Measurements from ENCODE around the gene FBXO48. TPM values are rescaled to one million over a fixed set of nuclear protein-coding genes. Genes with fewer than 3 reads are reported as not detected.

Gene FBXO48
- total and polyA plus RNA-seq, 10 of the 15 experiments (the other 5 are each of a cell fraction or from before 2014, with no cell fraction given), result 0.56 to 2.3 (median 1.2) TPM

DNA sequence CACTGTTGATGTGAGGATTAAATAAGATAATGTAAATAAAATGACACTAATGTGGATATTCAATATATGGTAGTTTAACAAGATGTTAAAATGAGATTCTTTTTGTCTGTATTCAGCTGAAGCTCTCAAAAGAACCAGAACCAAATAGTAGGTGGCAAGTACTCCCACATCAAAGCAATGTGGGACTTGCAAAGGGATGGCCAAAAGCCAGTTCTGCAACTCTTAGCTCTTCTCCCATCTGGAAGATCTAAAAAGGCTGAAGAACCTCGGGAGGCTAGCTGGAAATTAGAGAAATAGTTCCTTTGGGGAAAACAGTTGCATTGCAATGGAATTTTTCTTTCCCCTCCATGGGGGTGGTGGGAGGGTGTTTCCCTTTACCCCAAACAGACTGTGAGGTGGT lies 48.7 kb downstream of the FBXO48 start:
- no peak overlapping the region for H3K9ac ChIP-seq (ENCODE audit: control insufficient read depth, insufficient read depth, low read length)
- ChIA-PET RAD21 (ENCODE audit: unreplicated experiment) (interaction anchor here (0.8 to 9.8 kb wide), 8 partner anchors 9 to 47 kb away, joined by 3 to 147 read pairs (median 4); no protein-coding TSS in a partner anchor), POLR2A (interaction anchor here (0.8 to 10.7 kb wide), 3 partner anchors 8 to 28 kb away, joined by 3 to 70 read pairs (median 4); no protein-coding TSS in a partner anchor), SMC1A (ENCODE audit: uncharacterized antibody, unreplicated experiment) (interaction anchor here (1.2 to 11.3 kb wide), 6 partner anchors 9 to 47 kb away, joined by 3 to 207 read pairs (median 75); no protein-coding TSS in a partner anchor), CTCF (interaction anchor here (0.7 to 9.7 kb wide), 7 partner anchors 10 to 60 kb away, joined by 3 to 87 read pairs (median 4); no protein-coding TSS in a partner anchor)
- no peak overlapping the region for H3K4me3 ChIP-seq
- in situ Hi-C loops (cut with MboI), result no loop called here
- H3K9me3 ChIP-seq (replicated peaks; ENCODE audit: control insufficient read depth, insufficient read depth, low read length), result peaks cover 2% of the 10 kb centered on the region; the same call in 1 of the 3 replicates
- H3K36me3 ChIP-seq (ENCODE audit: control insufficient read depth in 2 of 2, insufficient read depth in 2 of 2, low read length in 1 of 2), result no peaks in the 10 kb centered on the region
- no peaks in the 10 kb centered on the region for H3K79me2 ChIP-seq (ENCODE audit: control insufficient read depth, insufficient read depth, low read length)
- no peak for FAIRE-seq
- no peaks in the 10 kb centered on the region; a peak in 1 of 4 replicates for H3K27me3 ChIP-seq (replicated peaks in 1 of 2; ENCODE audit: control insufficient read depth in 2 of 2, insufficient read depth in 2 of 2, low read length in 1 of 2)
- 47% methylated on average over 1 of the region's 1 CpG for WGBS (ENCODE audit: insufficient coverage, insufficient replicate concordance, low lambda C conversion rate, missing lambda C conversion rate)
- BruUV-seq (replicated peaks), result no TSS peak
- no peak for TF ChIP-seq DPF2 (IDR thresholded peaks at IDR 0.05)
- no peaks in the 10 kb centered on the region for H4K20me1 ChIP-seq (ENCODE audit: control insufficient read depth, insufficient read depth)
- 0 out of 2 replicates have a peak overlapping the region, but pooled peaks have one; percentile 13 for H3K4me2 ChIP-seq (ENCODE audit: control insufficient read depth, insufficient read depth)
- peaks cover 32% of the 10 kb centered on the region for H3K4me1 ChIP-seq (ENCODE audit: control insufficient read depth, insufficient read depth, low read length)
- no peak overlapping the region for H3K27ac ChIP-seq (ENCODE audit: control insufficient read depth, insufficient read depth)
- no peak for ATAC-seq
- intact Hi-C loops (cut with micrococcal nuclease; ENCODE audit: unreplicated experiment), result no loop called here
- DNase-seq (ENCODE audit: low read depth, low spot score), result no peak
- H2AFZ ChIP-seq (ENCODE audit: control insufficient read depth, low read depth, low read length), result no peak overlapping the region; the same call in 1 of the 2 replicates

DNA sequence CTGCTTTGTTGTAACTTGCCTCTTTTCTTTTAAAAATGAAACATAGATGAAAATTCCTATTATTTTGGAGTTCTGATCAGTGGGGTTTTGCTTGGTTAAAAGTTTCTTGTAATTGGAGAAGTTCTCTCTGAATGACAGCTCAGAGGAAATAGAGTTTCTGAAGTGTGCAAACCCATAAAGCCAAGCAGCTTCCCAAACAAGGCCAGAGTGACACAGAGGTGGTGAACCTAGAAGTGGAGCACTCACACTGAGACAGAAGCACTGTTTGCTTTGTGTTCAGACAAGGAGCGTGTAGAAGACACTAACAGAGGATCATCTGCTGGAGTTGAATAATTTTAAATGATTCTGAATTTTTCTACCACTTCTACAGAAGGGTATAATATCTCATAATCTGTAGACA lies 49.2 kb downstream of the FBXO48 start:
- ATAC-seq (peak; percentile 63), FAIRE-seq (no peak), DNase-seq (ENCODE audit: low read depth, low spot score) (no peak)
- WGBS (ENCODE audit: insufficient coverage, insufficient replicate concordance, low lambda C conversion rate, missing lambda C conversion rate), result 0% methylated on average over 1 of the region's 1 CpG
- peaks cover 2% of the 10 kb centered on the region; the same call in 1 of the 3 replicates for H3K9me3 ChIP-seq (replicated peaks; ENCODE audit: control insufficient read depth, insufficient read depth, low read length)
- no peaks in the 10 kb centered on the region for H4K20me1 ChIP-seq (ENCODE audit: control insufficient read depth, insufficient read depth)
- no peak overlapping the region for H3K4me3 ChIP-seq
- no TSS peak for BruUV-seq (replicated peaks)
- intact Hi-C loops (cut with micrococcal nuclease; ENCODE audit: unreplicated experiment), result no loop called here
- ChIA-PET SMC1A (ENCODE audit: uncharacterized antibody, unreplicated experiment) (interaction anchor here (1.2 to 11.3 kb wide), 6 partner anchors 10 to 46 kb away, joined by 3 to 207 read pairs (median 75); no protein-coding TSS in a partner anchor), RAD21 (ENCODE audit: unreplicated experiment) (interaction anchor here (0.8 to 9.8 kb wide), 8 partner anchors 9 to 166 kb away, joined by 3 to 147 read pairs (median 3); no protein-coding TSS in a partner anchor), POLR2A (interaction anchor here (0.8 to 10.7 kb wide), 3 partner anchors 9 to 28 kb away, joined by 3 to 70 read pairs (median 4); no protein-coding TSS in a partner anchor), CTCF (interaction anchor here (0.7 to 9.7 kb wide), 8 partner anchors 11 to 60 kb away, joined by 3 to 87 read pairs (median 4); no protein-coding TSS in a partner anchor)
- peak overlapping the region; percentile 13; the same call in 1 of the 2 replicates for H3K4me2 ChIP-seq (ENCODE audit: control insufficient read depth, insufficient read depth)
- no peaks in the 10 kb centered on the region for H3K79me2 ChIP-seq (ENCODE audit: control insufficient read depth, insufficient read depth, low read length)
- no peaks in the 10 kb centered on the region for H3K36me3 ChIP-seq (ENCODE audit: control insufficient read depth in 2 of 2, insufficient read depth in 2 of 2, low read length in 1 of 2)
- peaks cover 27% of the 10 kb centered on the region for H3K4me1 ChIP-seq (ENCODE audit: control insufficient read depth, insufficient read depth, low read length)
- H3K27me3 ChIP-seq (replicated peaks in 1 of 2; ENCODE audit: control insufficient read depth in 2 of 2, insufficient read depth in 2 of 2, low read length in 1 of 2), result no peaks in the 10 kb centered on the region; a peak in 1 of 4 replicates
- H3K27ac ChIP-seq (ENCODE audit: control insufficient read depth, insufficient read depth), result no peak overlapping the region
- in situ Hi-C loops (cut with MboI), result no loop called here
- no peak overlapping the region; the same call in 1 of the 2 replicates for H2AFZ ChIP-seq (ENCODE audit: control insufficient read depth, low read depth, low read length)
- no peak overlapping the region for H3K9ac ChIP-seq (ENCODE audit: control insufficient read depth, insufficient read depth, low read length)
- TF ChIP-seq BHLHE40 (IDR thresholded peaks at IDR 0.05; ENCODE audit: borderline replicate concordance in 1 of 2, low read depth in 2 of 2, low read length in 1 of 2), result no peak
- TF ChIP-seq, protein P1, sequence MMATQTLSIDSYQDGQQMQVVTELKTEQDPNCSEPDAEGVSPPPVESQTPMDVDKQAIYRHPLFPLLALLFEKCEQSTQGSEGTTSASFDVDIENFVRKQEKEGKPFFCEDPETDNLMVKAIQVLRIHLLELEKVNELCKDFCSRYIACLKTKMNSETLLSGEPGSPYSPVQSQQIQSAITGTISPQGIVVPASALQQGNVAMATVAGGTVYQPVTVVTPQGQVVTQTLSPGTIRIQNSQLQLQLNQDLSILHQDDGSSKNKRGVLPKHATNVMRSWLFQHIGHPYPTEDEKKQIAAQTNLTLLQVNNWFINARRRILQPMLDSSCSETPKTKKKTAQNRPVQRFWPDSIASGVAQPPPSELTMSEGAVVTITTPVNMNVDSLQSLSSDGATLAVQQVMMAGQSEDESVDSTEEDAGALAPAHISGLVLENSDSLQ (IDR thresholded peaks at IDR 0.05), result peak; percentile 49; the same call in 1 of the 2 replicates
- TF ChIP-seq, protein P2, sequence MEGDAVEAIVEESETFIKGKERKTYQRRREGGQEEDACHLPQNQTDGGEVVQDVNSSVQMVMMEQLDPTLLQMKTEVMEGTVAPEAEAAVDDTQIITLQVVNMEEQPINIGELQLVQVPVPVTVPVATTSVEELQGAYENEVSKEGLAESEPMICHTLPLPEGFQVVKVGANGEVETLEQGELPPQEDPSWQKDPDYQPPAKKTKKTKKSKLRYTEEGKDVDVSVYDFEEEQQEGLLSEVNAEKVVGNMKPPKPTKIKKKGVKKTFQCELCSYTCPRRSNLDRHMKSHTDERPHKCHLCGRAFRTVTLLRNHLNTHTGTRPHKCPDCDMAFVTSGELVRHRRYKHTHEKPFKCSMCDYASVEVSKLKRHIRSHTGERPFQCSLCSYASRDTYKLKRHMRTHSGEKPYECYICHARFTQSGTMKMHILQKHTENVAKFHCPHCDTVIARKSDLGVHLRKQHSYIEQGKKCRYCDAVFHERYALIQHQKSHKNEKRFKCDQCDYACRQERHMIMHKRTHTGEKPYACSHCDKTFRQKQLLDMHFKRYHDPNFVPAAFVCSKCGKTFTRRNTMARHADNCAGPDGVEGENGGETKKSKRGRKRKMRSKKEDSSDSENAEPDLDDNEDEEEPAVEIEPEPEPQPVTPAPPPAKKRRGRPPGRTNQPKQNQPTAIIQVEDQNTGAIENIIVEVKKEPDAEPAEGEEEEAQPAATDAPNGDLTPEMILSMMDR (IDR thresholded peaks at IDR 0.05 in 2 of 3, conservative IDR thresholded peaks at IDR 0.05 in 1 of 3; ENCODE audit: control insufficient read depth in 2 of 3, extremely low read depth in 1 of 3, insufficient read depth in 1 of 3, low read depth in 3 of 3, low read length in 3 of 3), result no peak
- no peak for TF ChIP-seq NBN (IDR thresholded peaks at IDR 0.05)
- TF ChIP-seq SP1 (IDR thresholded peaks at IDR 0.05; ENCODE audit: low read depth, low read length), result no peak
- TF ChIP-seq RBBP5 (conservative IDR thresholded peaks at IDR 0.05), result no peak
- TF ChIP-seq ETV6 (conservative IDR thresholded peaks at IDR 0.05 in 1 of 2, IDR thresholded peaks at IDR 0.05 in 1 of 2; ENCODE audit: borderline replicate concordance in 1 of 2, low read depth in 1 of 2), result no peak
- TF ChIP-seq, protein P3, sequence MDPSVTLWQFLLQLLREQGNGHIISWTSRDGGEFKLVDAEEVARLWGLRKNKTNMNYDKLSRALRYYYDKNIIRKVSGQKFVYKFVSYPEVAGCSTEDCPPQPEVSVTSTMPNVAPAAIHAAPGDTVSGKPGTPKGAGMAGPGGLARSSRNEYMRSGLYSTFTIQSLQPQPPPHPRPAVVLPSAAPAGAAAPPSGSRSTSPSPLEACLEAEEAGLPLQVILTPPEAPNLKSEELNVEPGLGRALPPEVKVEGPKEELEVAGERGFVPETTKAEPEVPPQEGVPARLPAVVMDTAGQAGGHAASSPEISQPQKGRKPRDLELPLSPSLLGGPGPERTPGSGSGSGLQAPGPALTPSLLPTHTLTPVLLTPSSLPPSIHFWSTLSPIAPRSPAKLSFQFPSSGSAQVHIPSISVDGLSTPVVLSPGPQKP (IDR thresholded peaks at IDR 0.05; ENCODE audit: low read depth, low read length), result no peak
